Uterus (tissue), 2 donors: ENCODE results near the gene INSC.

Experiments
- POLR2A ChIP-seq, 2 donors: fragments of 450-650 bp; IDR thresholded peaks; one replicate each; pipeline ENCODE4 v1.6.1; 2016; ENCODE audit warnings: antibody characterized with exemption in 2 of 2, mild to moderate bottlenecking in 1 of 2, moderate library complexity in 1 of 2
- TF ChIP-seq, protein P1 (sequence below), 4 experiments: fragments of 200-600 bp in 2 of 4; fragments of 450-650 bp in 2 of 4; sonication (generic) in 2 of 4; IDR thresholded peaks; one replicate each; pipeline ENCODE4 v1.5.1; 2016 to 2019; ENCODE audit warnings: antibody characterized with exemption in 4 of 4, mild to moderate bottlenecking in 2 of 4, moderate library complexity in 1 of 4

DNA sequence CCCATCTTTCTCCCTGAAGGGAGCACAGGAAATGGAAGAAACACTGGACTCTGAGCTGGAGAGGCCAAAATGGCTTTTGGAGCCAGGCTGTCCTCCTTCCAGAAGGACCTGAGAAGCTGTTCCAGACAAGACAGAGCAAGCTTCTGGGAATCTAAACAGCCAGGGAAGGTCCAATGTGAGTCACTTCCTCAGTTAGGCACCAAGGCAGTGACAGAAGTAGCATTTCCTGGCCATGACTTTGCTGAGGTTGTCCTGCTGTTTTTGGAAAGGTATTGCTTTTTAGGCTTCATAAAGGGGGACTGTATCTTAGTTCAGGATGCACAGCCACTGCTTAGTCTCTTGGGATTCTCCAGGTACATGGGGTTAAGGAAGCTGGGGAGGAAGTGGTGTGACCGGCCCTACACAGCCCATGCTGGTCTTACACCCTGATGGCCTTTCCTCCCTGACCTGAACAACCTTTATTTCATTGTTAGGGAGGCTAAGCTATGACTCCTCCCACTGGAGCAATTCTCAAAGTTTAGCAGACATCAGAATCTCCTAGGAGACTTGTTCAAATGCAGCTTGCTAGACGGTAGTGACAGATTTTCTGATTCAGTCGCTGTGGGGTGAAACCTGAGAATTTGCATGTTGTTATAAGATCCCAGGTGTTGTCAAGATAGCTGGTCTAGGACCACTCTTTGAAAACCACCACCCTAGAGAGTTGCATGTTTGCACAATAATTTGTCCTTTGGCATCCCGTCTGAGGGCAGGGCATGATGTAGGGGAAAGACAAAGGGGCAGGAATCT is 6.8 kb upstream of the INSC start:
- TF ChIP-seq, protein P1, sequence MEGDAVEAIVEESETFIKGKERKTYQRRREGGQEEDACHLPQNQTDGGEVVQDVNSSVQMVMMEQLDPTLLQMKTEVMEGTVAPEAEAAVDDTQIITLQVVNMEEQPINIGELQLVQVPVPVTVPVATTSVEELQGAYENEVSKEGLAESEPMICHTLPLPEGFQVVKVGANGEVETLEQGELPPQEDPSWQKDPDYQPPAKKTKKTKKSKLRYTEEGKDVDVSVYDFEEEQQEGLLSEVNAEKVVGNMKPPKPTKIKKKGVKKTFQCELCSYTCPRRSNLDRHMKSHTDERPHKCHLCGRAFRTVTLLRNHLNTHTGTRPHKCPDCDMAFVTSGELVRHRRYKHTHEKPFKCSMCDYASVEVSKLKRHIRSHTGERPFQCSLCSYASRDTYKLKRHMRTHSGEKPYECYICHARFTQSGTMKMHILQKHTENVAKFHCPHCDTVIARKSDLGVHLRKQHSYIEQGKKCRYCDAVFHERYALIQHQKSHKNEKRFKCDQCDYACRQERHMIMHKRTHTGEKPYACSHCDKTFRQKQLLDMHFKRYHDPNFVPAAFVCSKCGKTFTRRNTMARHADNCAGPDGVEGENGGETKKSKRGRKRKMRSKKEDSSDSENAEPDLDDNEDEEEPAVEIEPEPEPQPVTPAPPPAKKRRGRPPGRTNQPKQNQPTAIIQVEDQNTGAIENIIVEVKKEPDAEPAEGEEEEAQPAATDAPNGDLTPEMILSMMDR (IDR thresholded peaks at IDR 0.05), result no peak
- no peak for TF ChIP-seq POLR2A (IDR thresholded peaks at IDR 0.05)
